Smooth muscle cell (in vitro differentiated cells): ENCODE data around the gene BANF1. TPM values are rescaled to one million over a fixed set of nuclear protein-coding genes. Genes with fewer than 3 reads are reported as not detected.

ENCODE experiments used
- DNase-seq: peaks from one replicate; lab custom pipeline; 2025; ENCODE audit not compliant: unreplicated experiment; lab: John Stamatoyannopoulos, UW
- H2AFZ ChIP-seq: fragments of 200-600 bp; sonication (generic); 2 replicates; pipeline ENCODE4 v1.6.0; 2016; ENCODE audit warnings: antibody characterized with exemption, low read depth, mild to moderate bottlenecking
- H3F3A ChIP-seq: fragments of 200-600 bp; sonication (generic); 2 replicates; pipeline ENCODE4 v1.6.0; 2017; ENCODE audit warnings: antibody characterized with exemption, low read depth
- H3K27ac ChIP-seq: fragments of 200-600 bp; sonication (generic); 2 replicates; pipeline ENCODE4 v1.5.1; 2016; ENCODE audit warnings: low read depth, mild to moderate bottlenecking
- H3K27me3 ChIP-seq: fragments of 200-600 bp; sonication (generic); 2 replicates; pipeline ENCODE4 v1.6.1; 2016; ENCODE audit warnings: low read depth, mild to moderate bottlenecking
- H3K36me3 ChIP-seq: fragments of 200-600 bp; sonication (generic); 2 replicates; pipeline ENCODE4 v1.5.1; 2016; ENCODE audit warnings: low read depth
- H3K4me1 ChIP-seq: fragments of 200-600 bp; sonication (generic); 2 replicates; pipeline ENCODE4 v1.5.1; 2016; ENCODE audit warnings: low read depth
- H3K4me2 ChIP-seq: fragments of 200-600 bp; sonication (generic); 2 replicates; pipeline ENCODE4 v1.6.0; 2016; ENCODE audit warnings: mild to moderate bottlenecking
- H3K4me3 ChIP-seq: fragments of 200-600 bp; sonication (generic); 2 replicates; pipeline ENCODE4 v1.5.1; 2016; ENCODE audit warnings: mild to moderate bottlenecking
- H3K79me2 ChIP-seq: fragments of 200-600 bp; sonication (generic); 2 replicates; pipeline ENCODE4 v1.6.0; 2016; ENCODE audit warnings: low read depth, mild to moderate bottlenecking
- H3K9ac ChIP-seq: fragments of 200-600 bp; sonication (generic); 2 replicates; pipeline ENCODE4 v1.6.0; 2016; ENCODE audit warnings: low read depth
- H3K9me3 ChIP-seq: fragments of 200-600 bp; sonication (generic); replicated peaks from 2 replicates; pipeline ENCODE4 v1.5.1; 2016; ENCODE audit warnings: low read depth
- H4K20me1 ChIP-seq: fragments of 200-600 bp; sonication (generic); 2 replicates; pipeline ENCODE4 v1.6.0; 2016; ENCODE audit warnings: low read depth
- CTCF ChIP-seq: fragments of 200-600 bp; sonication (generic); IDR thresholded peaks from 2 replicates; pipeline ENCODE4 v1.5.1; 2017; ENCODE audit warnings: borderline replicate concordance, mild to moderate bottlenecking, antibody characterized with exemption; ENCODE audit not compliant: insufficient read depth, poor library complexity, severe bottlenecking
- WGBS: methylation state at CpG from one replicate; pipeline ENCODE4 v1.1.7; 2016; ENCODE audit warnings: low lambda C conversion rate; 5-methylcytosine and 5-hydroxymethylcytosine counted together
- polyA plus RNA-seq: library from polyadenylated mRNA; unstranded; fragments of >200 nt; fragmentation: Nextera tagmentation; extraction: Ambion mirVana; gene quantifications from 2 replicates; pipeline ENCODE4 v1.2.1, GENCODE V29; 2016
- total RNA-seq: library from RNA; depleted of rRNA; stranded (reverse); fragments of >200 nt; gene quantifications from 2 replicates; pipeline ENCODE4 v1.2.3, GENCODE V29; 2014

Gene BANF1
- total and polyA plus RNA-seq, 2 experiments from 2014 or later = 61.7 to 269 TPM

- Histone ChIP-seq H3K27me3 (no peaks in the 10 kb centered on the region), H3K9ac (no peak overlapping the region), H3F3A (no peaks in the 10 kb centered on the region), H2AFZ (no peak overlapping the region), H3K9me3 (no peaks in the 10 kb centered on the region), H3K4me1 (no peaks in the 10 kb centered on the region), H3K4me2 (no peak overlapping the region), H3K79me2 (no peaks in the 10 kb centered on the region), H3K27ac (no peak overlapping the region), H3K36me3 (no peaks in the 10 kb centered on the region), H3K4me3 (no peak overlapping the region), H4K20me1 (no peaks in the 10 kb centered on the region)
- TF ChIP-seq CTCF = no peak
- no peak for DNase-seq
- WGBS = 86% methylated on average over 8 of the region's 8 CpGs
Measured at GRCh38 chr11:66032957-66033735, 30.8 kb downstream of the BANF1 start.

- Histone ChIP-seq H3K4me3 (no peak overlapping the region), H3K4me1 (no peaks in the 10 kb centered on the region), H3K27ac (no peak overlapping the region), H3K9me3 (no peaks in the 10 kb centered on the region), H3K9ac (no peak overlapping the region), H3K4me2 (no peak overlapping the region), H3K79me2 (no peaks in the 10 kb centered on the region), H3K36me3 (no peaks in the 10 kb centered on the region), H4K20me1 (no peaks in the 10 kb centered on the region), H3F3A (no peaks in the 10 kb centered on the region), H2AFZ (no peak overlapping the region), H3K27me3 (no peaks in the 10 kb centered on the region)
- no peak for DNase-seq
- no peak for TF ChIP-seq CTCF
- 86% methylated on average over 9 of the region's 9 CpGs for WGBS
Measured at GRCh38 chr11:66035653-66036333, 33.5 kb downstream of the BANF1 start.

GRCh38 chr11:66036334-66036710 is 34.0 kb downstream of the BANF1 start:
- H3K4me2 ChIP-seq = no peak overlapping the region
- no peaks in the 10 kb centered on the region for H3K79me2 ChIP-seq
- no peak overlapping the region for H3K4me3 ChIP-seq
- TF ChIP-seq CTCF = no peak
- DNase-seq = no peak
- H3K36me3 ChIP-seq = no peaks in the 10 kb centered on the region
- H3K27me3 ChIP-seq = no peaks in the 10 kb centered on the region
- no peak overlapping the region for H3K9ac ChIP-seq
- H3F3A ChIP-seq = no peaks in the 10 kb centered on the region
- H4K20me1 ChIP-seq = no peaks in the 10 kb centered on the region
- H3K9me3 ChIP-seq = no peaks in the 10 kb centered on the region
- H2AFZ ChIP-seq = no peak overlapping the region
- WGBS = 87% methylated on average over 5 of the region's 5 CpGs
- no peak overlapping the region for H3K27ac ChIP-seq
- H3K4me1 ChIP-seq = no peaks in the 10 kb centered on the region
